Lower leg skin (tissue), 4 donors: Measurements from ENCODE around the gene TSPAN32. TPM values are rescaled to one million over a fixed set of nuclear protein-coding genes. Genes with fewer than 3 reads are reported as not detected.

ENCODE experiments used
- DNase-seq, 2 donors: peaks; one replicate each; pipeline ENCODE4 v3.0.0-alpha.2; 2019; ENCODE audit warnings: low spot score in 2 of 2
- H3K4me3 ChIP-seq: fragments of 200-600 bp; sonication (generic); 2 replicates; pipeline ENCODE4 v1.5.1; 2017; ENCODE audit warnings: mild to moderate bottlenecking, low read depth; ENCODE audit not compliant: poor library complexity, severe bottlenecking
- CTCF ChIP-seq, 3 donors: fragments of 450-650 bp; IDR thresholded peaks; one replicate each; pipeline ENCODE4 v1.5.1; 2016; ENCODE audit warnings: antibody characterized with exemption in 3 of 3, mild to moderate bottlenecking in 3 of 3, moderate library complexity in 2 of 3
- POLR2A ChIP-seq, 2 donors: fragments of 450-650 bp; IDR thresholded peaks; one replicate each; pipeline ENCODE4 v1.6.1; 2016 to 2017; ENCODE audit warnings: antibody characterized with exemption in 2 of 2, mild to moderate bottlenecking in 1 of 2, moderate library complexity in 1 of 2
- WGBS, 2 donors: methylation state at CpG; one replicate each; pipeline ENCODE4 v1.1.5; 2018; 5-methylcytosine and 5-hydroxymethylcytosine counted together
- intact Hi-C: fragments of 100-400 bp; cut with DNase I; formaldehyde crosslinking; loops from one replicate; pipeline ENCODE4 v1.15.0; 2023; ENCODE audit warnings: low total_unique reads
- total RNA-seq, 4 donors: library from RNA; depleted of rRNA; stranded (reverse); fragments of >200 nt; gene quantifications; one replicate each; pipeline ENCODE4 v1.1.0, GENCODE V29; 2016

The TSPAN32 gene
- total RNA-seq, 4 donors from 2014 or later = 0.30 to 2.4 (median 1.5) TPM

GRCh38 chr11:2319791-2320472 is 18.1 kb downstream of the TSPAN32 start:
- TF ChIP-seq CTCF (IDR thresholded peaks at IDR 0.05) (no peak), POLR2A (IDR thresholded peaks at IDR 0.05) (no peak)
- no peak overlapping the region for H3K4me3 ChIP-seq
- 85 to 87% methylated on average over 10 of the region's 10 CpGs for WGBS, 2 donors
- peak in 1 of 2 donors; percentile 58 for DNase-seq
- intact Hi-C loops = no loop called here

DNA sequence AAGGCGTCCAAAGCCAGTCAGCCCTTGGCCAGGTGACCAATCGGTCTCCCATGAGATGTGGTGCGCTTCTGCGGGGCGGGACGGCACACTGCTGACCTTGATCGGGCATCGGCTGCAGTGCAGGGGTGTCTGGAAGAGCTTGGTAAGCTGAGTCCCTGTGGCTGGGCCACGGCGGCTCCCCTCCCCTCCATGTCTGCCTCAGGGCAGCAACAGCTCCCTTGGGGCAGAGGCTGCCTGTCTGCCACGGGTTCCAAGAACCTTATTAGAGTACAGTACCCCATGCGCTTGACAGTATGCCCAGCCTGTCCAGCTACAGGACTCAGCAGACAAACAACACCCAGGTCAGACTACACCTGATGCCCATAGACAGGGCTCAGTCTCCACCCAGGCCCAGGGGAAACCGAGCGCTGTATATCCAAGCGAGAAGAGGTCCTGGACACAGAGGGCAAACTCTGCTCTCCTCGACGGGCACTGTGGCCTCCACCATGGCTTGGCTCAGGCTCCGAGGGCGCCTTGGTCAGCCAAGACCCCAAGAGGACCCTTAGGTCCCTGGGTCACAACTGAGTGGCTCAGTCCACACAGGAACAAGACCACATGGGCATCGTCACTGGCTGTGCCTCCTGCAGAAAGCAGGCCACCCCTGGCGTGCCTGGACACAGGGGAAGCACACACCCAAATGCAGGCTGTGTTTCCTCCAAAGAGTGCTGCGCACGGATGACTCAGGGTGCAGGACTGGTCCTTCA is 18.9 kb downstream of the TSPAN32 start:
- WGBS, 2 donors = 82 to 86% methylated on average over 21 to 23 of the region's 23 CpGs

GRCh38 chr11:2321311-2321683 is 19.5 kb downstream of the TSPAN32 start:
- H3K4me3 ChIP-seq = no peak overlapping the region
- WGBS, 2 donors = 79 to 81% methylated on average over 6 of the region's 6 CpGs
- peak in 1 of 2 donors; percentile 29 for DNase-seq
- TF ChIP-seq CTCF (IDR thresholded peaks at IDR 0.05) (no peak), POLR2A (IDR thresholded peaks at IDR 0.05) (no peak)
- intact Hi-C loops = no loop called here

More for the DNA sequence above, 18.9 kb downstream of the TSPAN32 start:
- TF ChIP-seq POLR2A (IDR thresholded peaks at IDR 0.05) (no peak), CTCF (IDR thresholded peaks at IDR 0.05) (no peak)
- H3K4me3 ChIP-seq = no peak overlapping the region
- intact Hi-C loops = no loop called here
- DNase-seq = peak in 1 of 2 donors; percentile 78

- 98% methylated on average over 4 of the region's 4 CpGs for WGBS, 2 donors
- DNase-seq = peak in 1 of 2 donors; percentile 76
- intact Hi-C loops = no loop called here
- H3K4me3 ChIP-seq = no peak overlapping the region
- TF ChIP-seq POLR2A (IDR thresholded peaks at IDR 0.05) = no peak
- TF ChIP-seq CTCF (IDR thresholded peaks at IDR 0.05) = no peak
Measured at GRCh38 chr11:2325123-2325522, 23.3 kb downstream of the TSPAN32 start.

GRCh38 chr11:2325719-2326118 is 23.9 kb downstream of the TSPAN32 start:
- H3K4me3 ChIP-seq = no peak overlapping the region
- intact Hi-C loops = no loop called here
- DNase-seq = peak in 1 of 2 donors; percentile 69
- TF ChIP-seq POLR2A (IDR thresholded peaks at IDR 0.05) (no peak), CTCF (IDR thresholded peaks at IDR 0.05) (no peak)
- 38 to 53% methylated on average over 2 of the region's 2 CpGs for WGBS, 2 donors
